ENCODE results near the gene CELF1. TPM values are rescaled to one million over a fixed set of nuclear protein-coding genes. Genes with fewer than 3 reads are reported as not detected.

CELF1 gene
- 100 to 1,000 TPM; 186 to 199 (median 190) TPM for total RNA-seq

GRCh38 chr11:47552566-47553405, at the start of gene CELF1:
CELF1 (minus strand) TSS chr11:47553132; CDS start chr11:47499523, 53,609 bp downstream.
- Mint-ChIP-seq H3K27me3 (ENCODE audit: low read depth) (no peaks in the 10 kb centered on the region), H3K36me3 (ENCODE audit: insufficient read depth) (peaks cover 14% of the 10 kb centered on the region), H3K9me3 (no peaks in the 10 kb centered on the region), H3K4me1 (ENCODE audit: low read depth) (peaks cover 41% of the 10 kb centered on the region), H3K4me3 (peak within 1 kb of the TSS; percentile 92)
- DNase-seq (peak; percentile 88), ATAC-seq (peak; percentile 95)

GRCh38 chr11:47599902-47600301, 47.0 kb upstream of the CELF1 start:
- no peak overlapping the region for H3K4me3 Mint-ChIP-seq
- no peaks in the 10 kb centered on the region for H3K9me3 Mint-ChIP-seq
- H3K36me3 Mint-ChIP-seq (ENCODE audit: insufficient read depth), result no peaks in the 10 kb centered on the region
- H3K4me1 Mint-ChIP-seq (ENCODE audit: low read depth), result no peaks in the 10 kb centered on the region
- ATAC-seq (no peak), DNase-seq (no peak)
- peaks cover 9% of the 10 kb centered on the region for H3K27me3 Mint-ChIP-seq (ENCODE audit: low read depth)

- no peaks in the 10 kb centered on the region for H3K9me3 Mint-ChIP-seq
- DNase-seq (no peak), ATAC-seq (no peak)
- H3K4me3 Mint-ChIP-seq, result no peak overlapping the region
- peaks cover 34% of the 10 kb centered on the region for H3K27me3 Mint-ChIP-seq (ENCODE audit: low read depth)
- no peaks in the 10 kb centered on the region for H3K36me3 Mint-ChIP-seq (ENCODE audit: insufficient read depth)
- H3K4me1 Mint-ChIP-seq (ENCODE audit: low read depth), result peaks cover 4% of the 10 kb centered on the region
Measured at GRCh38 chr11:47595967-47596366, 43.0 kb upstream of the CELF1 start.

GRCh38 chr11:47595029-47595428, 42.1 kb upstream of the CELF1 start:
- Mint-ChIP-seq H3K4me3 (no peak overlapping the region), H3K4me1 (ENCODE audit: low read depth) (peaks cover 4% of the 10 kb centered on the region), H3K9me3 (no peaks in the 10 kb centered on the region), H3K36me3 (ENCODE audit: insufficient read depth) (no peaks in the 10 kb centered on the region), H3K27me3 (ENCODE audit: low read depth) (peaks cover 34% of the 10 kb centered on the region)
- DNase-seq, result no peak
- peak; percentile 20 to 27 for ATAC-seq

- no peak for DNase-seq
- Mint-ChIP-seq H3K4me3 (no peak within 1 kb of the TSS), H3K36me3 (ENCODE audit: insufficient read depth) (no peaks in the 10 kb centered on the region)
Measured at GRCh38 chr11:47593934-47594855, 41.3 kb upstream of the CELF1 start, which contains the start of gene C1QTNF4. C1QTNF4 (minus strand) TSS chr11:47594411; CDS start chr11:47590810, 3,601 bp downstream.

GRCh38 chr11:47593492-47593933, 40.6 kb upstream of the CELF1 start:
- Mint-ChIP-seq H3K4me3 (no peak overlapping the region), H3K27me3 (ENCODE audit: low read depth) (peaks cover 34% of the 10 kb centered on the region), H3K36me3 (ENCODE audit: insufficient read depth) (no peaks in the 10 kb centered on the region), H3K9me3 (no peaks in the 10 kb centered on the region), H3K4me1 (ENCODE audit: low read depth) (peaks cover 4% of the 10 kb centered on the region)
- ATAC-seq (no peak), DNase-seq (no peak)

More at GRCh38 chr11:47593934-47594855, 41.3 kb upstream of the CELF1 start, which contains the start of gene C1QTNF4:
- H3K9me3 Mint-ChIP-seq, result no peaks in the 10 kb centered on the region
- ATAC-seq, result no peak
- H3K27me3 Mint-ChIP-seq (ENCODE audit: low read depth), result peaks cover 34% of the 10 kb centered on the region
- H3K4me1 Mint-ChIP-seq (ENCODE audit: low read depth), result peaks cover 4% of the 10 kb centered on the region

GRCh38 chr11:47592970-47593369, 40.0 kb upstream of the CELF1 start:
- no peak for ATAC-seq
- DNase-seq, result no peak
- H3K9me3 Mint-ChIP-seq, result no peaks in the 10 kb centered on the region

GRCh38 chr11:47592251-47592650, 39.3 kb upstream of the CELF1 start:
- peaks cover 4% of the 10 kb centered on the region for H3K4me1 Mint-ChIP-seq (ENCODE audit: low read depth)
- H3K36me3 Mint-ChIP-seq (ENCODE audit: insufficient read depth), result no peaks in the 10 kb centered on the region
- ATAC-seq (no peak), DNase-seq (no peak)
- H3K4me3 Mint-ChIP-seq, result no peak overlapping the region
- H3K27me3 Mint-ChIP-seq (ENCODE audit: low read depth), result peaks cover 34% of the 10 kb centered on the region
- no peaks in the 10 kb centered on the region for H3K9me3 Mint-ChIP-seq

More at GRCh38 chr11:47592970-47593369, 40.0 kb upstream of the CELF1 start:
- Mint-ChIP-seq H3K4me1 (ENCODE audit: low read depth) (peaks cover 4% of the 10 kb centered on the region), H3K4me3 (no peak overlapping the region), H3K27me3 (ENCODE audit: low read depth) (peaks cover 34% of the 10 kb centered on the region), H3K36me3 (ENCODE audit: insufficient read depth) (no peaks in the 10 kb centered on the region)

GRCh38 chr11:47591764-47592163, 38.8 kb upstream of the CELF1 start:
- Mint-ChIP-seq H3K27me3 (ENCODE audit: low read depth) (peaks cover 34% of the 10 kb centered on the region), H3K9me3 (no peaks in the 10 kb centered on the region), H3K36me3 (ENCODE audit: insufficient read depth) (no peaks in the 10 kb centered on the region), H3K4me3 (no peak overlapping the region), H3K4me1 (ENCODE audit: low read depth) (peaks cover 4% of the 10 kb centered on the region)
- ATAC-seq (no peak), DNase-seq (no peak)

GRCh38 chr11:47589977-47590861, 37.3 kb upstream of the CELF1 start:
- Mint-ChIP-seq H3K4me3 (no peak overlapping the region), H3K4me1 (ENCODE audit: low read depth) (peaks cover 4% of the 10 kb centered on the region), H3K36me3 (ENCODE audit: insufficient read depth) (no peaks in the 10 kb centered on the region), H3K9me3 (no peaks in the 10 kb centered on the region), H3K27me3 (ENCODE audit: low read depth) (peaks cover 28% of the 10 kb centered on the region)
- DNase-seq (no peak), ATAC-seq (no peak)

- Mint-ChIP-seq H3K4me3 (no peak overlapping the region), H3K27me3 (ENCODE audit: low read depth) (peaks cover 21% of the 10 kb centered on the region), H3K4me1 (ENCODE audit: low read depth) (peaks cover 4% of the 10 kb centered on the region), H3K9me3 (no peaks in the 10 kb centered on the region), H3K36me3 (ENCODE audit: insufficient read depth) (no peaks in the 10 kb centered on the region)
- ATAC-seq (no peak), DNase-seq (no peak)
Measured at GRCh38 chr11:47589584-47589976, 36.6 kb upstream of the CELF1 start.

GRCh38 chr11:47589118-47589517, 36.2 kb upstream of the CELF1 start:
- no peaks in the 10 kb centered on the region for H3K9me3 Mint-ChIP-seq
- no peak for ATAC-seq

GRCh38 chr11:47587723-47588326, 34.9 kb upstream of the CELF1 start:
- DNase-seq (no peak), ATAC-seq (no peak)
- H3K4me3 Mint-ChIP-seq, result no peak overlapping the region
- H3K4me1 Mint-ChIP-seq (ENCODE audit: low read depth), result no peaks in the 10 kb centered on the region
- H3K9me3 Mint-ChIP-seq, result no peaks in the 10 kb centered on the region
- peaks cover 14% of the 10 kb centered on the region for H3K36me3 Mint-ChIP-seq (ENCODE audit: insufficient read depth)
- H3K27me3 Mint-ChIP-seq (ENCODE audit: low read depth), result peaks cover 7% of the 10 kb centered on the region

More at GRCh38 chr11:47589118-47589517, 36.2 kb upstream of the CELF1 start:
- Mint-ChIP-seq H3K4me1 (ENCODE audit: low read depth) (peaks cover 4% of the 10 kb centered on the region), H3K36me3 (ENCODE audit: insufficient read depth) (peaks cover 4% of the 10 kb centered on the region), H3K27me3 (ENCODE audit: low read depth) (peaks cover 18% of the 10 kb centered on the region), H3K4me3 (no peak overlapping the region)
- no peak for DNase-seq

Data from activated T-cell treated with anti-CD3 and anti-CD28 coated beads, Interleukin-2, amount 50 U/mL, for 4 hours (primary cell).